Karpas-422 (cell line): ENCODE data around the gene MYBPHL. TPM values are rescaled to one million over a fixed set of nuclear protein-coding genes. Genes with fewer than 3 reads are reported as not detected.
A peak's percentile ranks its signal among the peaks of the same experiment; 100 is the strongest.

Experiments used
- DNase-seq: peaks from one replicate; pipeline ENCODE4 v3.0.0-alpha.2; 2015
- H2AFZ ChIP-seq: fragments of 200-600 bp; sonication (generic); 2 replicates; pipeline ENCODE4 v1.6.1; 2014; ENCODE audit warnings: antibody characterized with exemption, low read length, mixed read lengths
- H3K27ac ChIP-seq: fragments of 200-600 bp; sonication (generic); 2 replicates; pipeline ENCODE4 v1.5.1; 2014; ENCODE audit warnings: mild to moderate bottlenecking, low read length, moderate library complexity
- H3K27me3 ChIP-seq: fragments of 200-600 bp; sonication (generic); 2 replicates; pipeline ENCODE4 v1.6.1; 2014; ENCODE audit warnings: low read length, mixed read lengths
- H3K36me3 ChIP-seq: fragments of 200-600 bp; sonication (generic); 2 replicates; pipeline ENCODE4 v1.6.1; 2014; ENCODE audit warnings: low read length, mixed read lengths; ENCODE audit not compliant: insufficient read depth
- H3K4me1 ChIP-seq: fragments of 200-600 bp; sonication (generic); 2 replicates; pipeline ENCODE4 v1.6.1; 2014; ENCODE audit warnings: mild to moderate bottlenecking, low read length, mixed read lengths
- H3K4me2 ChIP-seq: fragments of 200-600 bp; sonication (generic); 2 replicates; pipeline ENCODE4 v1.6.1; 2014; ENCODE audit warnings: low read length, low read depth, mild to moderate bottlenecking; ENCODE audit not compliant: poor library complexity, severe bottlenecking
- H3K4me3 ChIP-seq: fragments of 200-600 bp; sonication (generic); 2 replicates; pipeline ENCODE4 v1.5.1; 2014; ENCODE audit warnings: mild to moderate bottlenecking, antibody characterized with exemption, low read length, mixed read lengths
- H3K79me2 ChIP-seq: fragments of 200-600 bp; sonication (generic); 2 replicates; pipeline ENCODE4 v1.6.1; 2014; ENCODE audit warnings: mild to moderate bottlenecking, low read length, mixed read lengths
- H3K9ac ChIP-seq: fragments of 200-600 bp; sonication (generic); 2 replicates; pipeline ENCODE4 v1.6.0; 2014; ENCODE audit warnings: low read length
- H3K9me2 ChIP-seq: fragments of 200-600 bp; sonication (generic), shearing (Covaris generic); replicated peaks from 2 replicates; pipeline ENCODE4 v1.6.0; 2014; ENCODE audit warnings: mild to moderate bottlenecking, low read length, moderate library complexity; ENCODE audit not compliant: insufficient read depth
- H3K9me3 ChIP-seq: fragments of 300-700, 200-600 bp; sonication (generic); 2 replicates; pipeline ENCODE4 v1.6.1; 2014; ENCODE audit warnings: low read length, mixed read lengths
- H4K20me1 ChIP-seq: fragments of 200-600 bp; sonication (generic); 2 replicates; pipeline ENCODE4 v1.6.1; 2014; ENCODE audit warnings: mild to moderate bottlenecking, antibody characterized with exemption, low read length, low read depth; ENCODE audit not compliant: insufficient read depth
- total RNA-seq: library from RNA; depleted of rRNA; stranded (reverse); fragments of >200 nt; shearing (Covaris generic); gene quantifications from 2 replicates; pipeline ENCODE4 v1.2.3, GENCODE V29; 2014; ENCODE audit warnings: low replicate concordance

MYBPHL gene
- total RNA-seq, 1 experiment from 2014 or later = 4.3 TPM

DNA sequence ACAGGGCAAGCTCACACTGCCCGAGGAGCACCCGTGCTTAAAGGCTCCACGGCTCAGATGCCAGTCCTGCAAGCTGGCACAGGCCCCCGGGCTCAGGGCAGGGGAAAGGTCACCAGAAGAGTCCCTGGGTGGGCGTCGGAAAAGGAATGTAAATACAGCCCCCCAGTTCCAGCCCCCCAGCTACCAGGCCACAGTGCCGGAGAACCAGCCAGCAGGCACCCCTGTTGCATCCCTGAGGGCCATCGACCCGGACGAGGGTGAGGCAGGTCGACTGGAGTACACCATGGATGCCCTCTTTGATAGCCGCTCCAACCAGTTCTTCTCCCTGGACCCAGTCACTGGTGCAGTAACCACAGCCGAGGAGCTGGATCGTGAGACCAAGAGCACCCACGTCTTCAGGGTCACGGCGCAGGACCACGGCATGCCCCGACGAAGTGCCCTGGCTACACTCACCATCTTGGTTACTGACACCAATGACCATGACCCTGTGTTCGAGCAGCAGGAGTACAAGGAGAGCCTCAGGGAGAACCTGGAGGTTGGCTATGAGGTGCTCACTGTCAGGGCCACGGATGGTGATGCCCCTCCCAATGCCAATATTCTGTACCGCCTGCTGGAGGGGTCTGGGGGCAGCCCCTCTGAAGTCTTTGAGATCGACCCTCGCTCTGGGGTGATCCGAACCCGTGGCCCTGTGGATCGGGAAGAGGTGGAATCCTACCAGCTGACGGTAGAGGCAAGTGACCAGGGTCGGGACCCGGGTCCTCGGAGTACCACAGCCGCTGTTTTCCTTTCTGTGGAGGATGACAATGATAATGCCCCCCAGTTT, 56.1 kb downstream of the MYBPHL start:
- Histone ChIP-seq H3K4me3 (peak overlapping the region; percentile 61; the same call in 1 of the 2 replicates), H3K27ac (no peak overlapping the region), H4K20me1 (0 out of 2 replicates have a peak, but pooled peaks cover 5% of the 10 kb centered on the region), H3K9me2 (no peaks in the 10 kb centered on the region), H3K9ac (no peak overlapping the region), H3K36me3 (no peaks in the 10 kb centered on the region), H3K4me2 (peak overlapping the region; percentile 65), H3K27me3 (no peaks in the 10 kb centered on the region), H3K4me1 (peaks cover 18% of the 10 kb centered on the region), H3K79me2 (no peaks in the 10 kb centered on the region), H2AFZ (no peak overlapping the region), H3K9me3 (no peaks in the 10 kb centered on the region)
- DNase-seq = no peak

GRCh38 chr1:109249654-109250401, 57.0 kb downstream of the MYBPHL start:
- H3K9me3 ChIP-seq = no peaks in the 10 kb centered on the region
- H3K79me2 ChIP-seq = no peaks in the 10 kb centered on the region
- peak overlapping the region; percentile 50 for H3K9ac ChIP-seq
- 0 out of 2 replicates have a peak, but pooled peaks cover 5% of the 10 kb centered on the region for H4K20me1 ChIP-seq
- H3K4me3 ChIP-seq = peak overlapping the region; percentile 61; the same call in 1 of the 2 replicates
- no peaks in the 10 kb centered on the region for H3K9me2 ChIP-seq
- peaks cover 18% of the 10 kb centered on the region for H3K4me1 ChIP-seq
- no peak for DNase-seq
- H3K27ac ChIP-seq = no peak overlapping the region
- H3K36me3 ChIP-seq = no peaks in the 10 kb centered on the region
- H3K27me3 ChIP-seq = no peaks in the 10 kb centered on the region
- no peak overlapping the region for H2AFZ ChIP-seq
- H3K4me2 ChIP-seq = peak overlapping the region; percentile 65

DNA sequence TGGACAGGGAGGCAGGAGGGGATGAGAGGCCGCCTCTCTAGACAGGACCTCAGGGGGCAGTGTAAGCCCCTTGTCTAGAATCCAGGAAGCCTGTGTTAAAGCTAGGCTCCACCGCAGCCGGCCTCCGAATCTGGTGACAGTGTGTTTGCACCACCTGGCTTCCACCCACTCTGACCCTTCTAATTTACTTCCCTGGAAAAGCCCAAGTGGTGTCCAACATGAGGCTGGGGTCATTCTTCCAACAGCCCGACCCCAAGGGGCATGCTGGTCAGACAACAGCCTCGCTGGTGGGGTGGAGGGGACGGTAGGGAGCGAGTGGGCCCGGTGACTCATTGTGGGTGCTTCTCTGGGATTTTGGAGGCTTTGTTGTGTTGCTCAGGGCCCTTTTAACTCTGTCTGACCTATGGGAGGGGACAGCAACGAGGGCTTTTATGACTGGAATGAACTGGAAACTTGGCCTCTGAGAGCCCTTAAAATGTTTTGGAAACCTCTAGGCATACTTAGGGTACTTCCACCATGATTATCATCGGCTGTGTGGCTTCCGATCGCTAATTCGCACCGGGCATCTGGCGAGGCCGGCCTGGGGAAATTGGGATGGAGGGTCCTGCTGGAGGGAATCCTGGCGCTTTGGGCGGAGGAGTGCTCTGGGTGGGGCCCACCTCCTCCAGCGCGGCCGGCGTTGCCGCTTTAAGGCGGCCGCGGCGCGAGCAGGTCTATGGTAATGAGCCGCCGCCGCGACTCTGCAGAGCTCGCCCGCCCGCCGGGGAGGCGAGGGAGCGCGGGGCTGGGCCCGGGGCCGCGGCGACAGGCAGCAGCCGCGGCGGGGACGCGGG, 57.8 kb downstream of the MYBPHL start, which contains the start of gene CELSR2:
CELSR2 (plus strand) TSS at position 743 of the 833 bp plus-strand sequence. CDS start 541 bp downstream, outside the sequence.
- 0 out of 2 replicates have a peak, but pooled peaks cover 5% of the 10 kb centered on the region for H4K20me1 ChIP-seq
- no peaks in the 10 kb centered on the region for H3K79me2 ChIP-seq
- no peaks in the 10 kb centered on the region for H3K27me3 ChIP-seq
- peak; percentile 83 for DNase-seq
- H3K4me2 ChIP-seq = peak within 1 kb of the TSS; percentile 65
- H3K4me1 ChIP-seq = peaks cover 16% of the 10 kb centered on the region
- no peaks in the 10 kb centered on the region for H3K9me3 ChIP-seq
- peak within 1 kb of the TSS; percentile 61; the same call in 1 of the 2 replicates for H3K4me3 ChIP-seq
- H3K9me2 ChIP-seq = no peaks in the 10 kb centered on the region
- no peak within 1 kb of the TSS for H2AFZ ChIP-seq
- peak within 1 kb of the TSS; percentile 50 for H3K9ac ChIP-seq
- no peak within 1 kb of the TSS for H3K27ac ChIP-seq
- H3K36me3 ChIP-seq = no peaks in the 10 kb centered on the region

DNA sequence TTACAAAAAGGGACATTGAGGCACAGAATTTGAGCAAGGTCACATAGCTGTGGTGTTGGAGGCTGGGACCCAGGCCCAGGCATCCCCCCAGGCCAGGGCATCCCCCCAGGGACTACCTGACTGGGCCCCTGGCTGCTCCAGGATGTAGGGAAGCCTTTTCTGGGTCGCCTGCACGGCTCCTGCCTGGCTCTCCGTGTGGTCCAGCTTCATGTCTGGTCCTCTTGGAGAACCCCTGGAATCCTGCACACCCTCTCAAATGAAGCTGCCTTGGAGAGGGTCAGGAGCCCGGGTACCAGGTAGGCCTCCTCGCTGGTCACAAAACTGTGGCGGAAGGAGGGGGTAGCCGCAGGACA, 58.4 kb downstream of the MYBPHL start:
- Histone ChIP-seq H2AFZ (no peak overlapping the region), H3K27ac (no peak overlapping the region), H3K79me2 (no peaks in the 10 kb centered on the region), H3K4me1 (peaks cover 10% of the 10 kb centered on the region), H3K27me3 (no peaks in the 10 kb centered on the region), H3K4me3 (no peak overlapping the region), H3K9me3 (no peaks in the 10 kb centered on the region), H3K9ac (no peak overlapping the region), H3K36me3 (no peaks in the 10 kb centered on the region), H4K20me1 (0 out of 2 replicates have a peak, but pooled peaks cover 5% of the 10 kb centered on the region), H3K9me2 (no peaks in the 10 kb centered on the region), H3K4me2 (no peak overlapping the region)
- no peak for DNase-seq

- H3K9me2 ChIP-seq = no peaks in the 10 kb centered on the region
- no peak overlapping the region for H3K4me3 ChIP-seq
- peaks cover 6% of the 10 kb centered on the region for H3K4me1 ChIP-seq
- no peaks in the 10 kb centered on the region for H3K36me3 ChIP-seq
- H3K4me2 ChIP-seq = no peak overlapping the region
- H4K20me1 ChIP-seq = peaks cover 5% of the 10 kb centered on the region; the same call in 1 of the 2 replicates
- H3K9ac ChIP-seq = no peak overlapping the region
- no peaks in the 10 kb centered on the region for H3K9me3 ChIP-seq
- H3K79me2 ChIP-seq = no peaks in the 10 kb centered on the region
- DNase-seq = no peak
- no peak overlapping the region for H3K27ac ChIP-seq
- no peak overlapping the region for H2AFZ ChIP-seq
- H3K27me3 ChIP-seq = no peaks in the 10 kb centered on the region
Measured at GRCh38 chr1:109247401-109248365, 59.1 kb downstream of the MYBPHL start.

DNA sequence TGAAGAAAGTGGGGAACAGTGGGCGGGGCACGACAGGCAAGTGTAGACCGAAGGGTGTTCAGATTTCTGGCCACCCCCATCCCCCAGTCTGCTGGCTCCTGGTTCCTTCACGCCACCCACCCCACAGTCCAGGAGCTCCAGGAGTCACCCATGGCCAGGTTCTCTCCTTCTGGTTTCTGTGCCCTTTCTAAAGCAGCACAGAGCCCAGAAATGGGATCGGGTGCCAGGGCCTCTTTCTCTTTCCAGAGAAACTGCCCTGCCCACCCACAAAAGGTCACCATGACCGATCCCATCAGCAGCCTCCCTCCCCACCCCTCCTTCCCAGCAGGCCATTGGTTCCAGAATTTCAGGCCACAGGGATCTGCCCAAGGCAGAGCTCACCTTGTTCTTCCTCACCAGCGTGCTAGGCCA, 60.7 kb downstream of the MYBPHL start:
- no peaks in the 10 kb centered on the region for H3K27me3 ChIP-seq

GRCh38 chr1:109243860-109244552, 62.8 kb downstream of the MYBPHL start:
- H3K9me2 ChIP-seq = no peaks in the 10 kb centered on the region
- no peak overlapping the region for H2AFZ ChIP-seq
- H3K4me2 ChIP-seq = no peak overlapping the region
- H3K4me1 ChIP-seq = peaks cover under 1% of the 10 kb centered on the region
- no peaks in the 10 kb centered on the region for H3K36me3 ChIP-seq
- H3K79me2 ChIP-seq = no peaks in the 10 kb centered on the region
- H3K9ac ChIP-seq = no peak overlapping the region
- H4K20me1 ChIP-seq = peaks cover 5% of the 10 kb centered on the region; the same call in 1 of the 2 replicates
- H3K27me3 ChIP-seq = no peaks in the 10 kb centered on the region
- H3K4me3 ChIP-seq = no peak overlapping the region
- no peaks in the 10 kb centered on the region for H3K9me3 ChIP-seq
- no peak overlapping the region for H3K27ac ChIP-seq
- no peak for DNase-seq

More for the DNA sequence above, 60.7 kb downstream of the MYBPHL start:
- no peak for DNase-seq
- H3K4me1 ChIP-seq = peaks cover 6% of the 10 kb centered on the region
- no peak overlapping the region for H3K4me3 ChIP-seq
- no peaks in the 10 kb centered on the region for H3K36me3 ChIP-seq
- H3K79me2 ChIP-seq = no peaks in the 10 kb centered on the region
- peaks cover 5% of the 10 kb centered on the region; the same call in 1 of the 2 replicates for H4K20me1 ChIP-seq
- no peak overlapping the region for H3K4me2 ChIP-seq
- H3K9me2 ChIP-seq = no peaks in the 10 kb centered on the region
- no peaks in the 10 kb centered on the region for H3K9me3 ChIP-seq
- H2AFZ ChIP-seq = no peak overlapping the region
- H3K9ac ChIP-seq = no peak overlapping the region
- no peak overlapping the region for H3K27ac ChIP-seq
